OCI-LY7 (cell line): ENCODE data around the gene ZBED1. TPM values are rescaled to one million over a fixed set of nuclear protein-coding genes. Genes with fewer than 3 reads are reported as not detected.

ENCODE experiments used
- BruUV-seq: library from RNA; stranded (reverse); fragments of 400-500 nt; replicated peaks from 2 replicates; lab custom pipeline; 2021; lab: Mats Ljungman, UMichigan
- CTCF ChIA-PET: fragments of 300-600 bp; sonication (Branson Sonifier 250); formaldehyde crosslinking; loops from one replicate; lab custom pipeline; 2022; ENCODE audit warnings: antibody characterized with exemption; ENCODE audit not compliant: unreplicated experiment; lab: Charles Lee
- POLR2A ChIA-PET: fragments of 300-600 bp; sonication (Branson Sonifier 250); formaldehyde crosslinking; loops from one replicate; lab custom pipeline; 2022; ENCODE audit warnings: antibody characterized with exemption; lab: Charles Lee
- DNase-seq: peaks from one replicate; pipeline ENCODE4 v3.0.0-alpha.2; 2015; ENCODE audit warnings: low spot score
- H2AFZ ChIP-seq: fragments of 200-600 bp; sonication (generic), shearing (Covaris generic); 2 replicates; pipeline ENCODE4 v1.6.1; 2014; ENCODE audit warnings: mild to moderate bottlenecking, antibody characterized with exemption, low read length, moderate library complexity
- H3K27ac ChIP-seq: fragments of 200-600 bp; sonication (generic); 2 replicates; pipeline ENCODE4 v1.5.1; 2014; ENCODE audit warnings: mixed run types, low read depth, mild to moderate bottlenecking, moderate library complexity, low read length, inconsistent platforms; ENCODE audit not compliant: poor library complexity, severe bottlenecking
- H3K36me3 ChIP-seq: fragments of 200-600 bp; sonication (generic); 2 replicates; pipeline ENCODE4 v1.6.1; 2014; ENCODE audit warnings: mild to moderate bottlenecking, antibody characterized with exemption, low read length, moderate library complexity, mixed read lengths; ENCODE audit not compliant: insufficient read depth
- H3K4me1 ChIP-seq: fragments of 200-600 bp; sonication (generic); 2 replicates; pipeline ENCODE4 v1.5.1; 2014; ENCODE audit warnings: mild to moderate bottlenecking, low read length; ENCODE audit not compliant: insufficient read depth, poor library complexity, severe bottlenecking
- H3K4me2 ChIP-seq: fragments of 200-600 bp; sonication (generic); 2 replicates; pipeline ENCODE4 v1.6.1; 2014; ENCODE audit warnings: mild to moderate bottlenecking, low read length
- H3K4me3 ChIP-seq: fragments of 200-600 bp; sonication (generic); 2 replicates; pipeline ENCODE4 v1.5.1; 2014; ENCODE audit warnings: mild to moderate bottlenecking, low read depth, low read length; ENCODE audit not compliant: poor library complexity, severe bottlenecking
- H3K79me2 ChIP-seq: fragments of 200-600 bp; sonication (generic); 2 replicates; pipeline ENCODE4 v1.6.1; 2016; ENCODE audit warnings: low read depth, mild to moderate bottlenecking, low read length, moderate library complexity, mixed read lengths; ENCODE audit not compliant: insufficient read depth
- H3K9me2 ChIP-seq: fragments of 200-600 bp; sonication (generic); 2 replicates; pipeline ENCODE4 v1.6.1; 2016; ENCODE audit warnings: mild to moderate bottlenecking, low read length, mixed read lengths; ENCODE audit not compliant: insufficient read depth
- H3K9me3 ChIP-seq: fragments of 200-600 bp; sonication (generic); 2 replicates; pipeline ENCODE4 v1.6.1; 2014; ENCODE audit warnings: mild to moderate bottlenecking, mixed run types, low read length, mixed read lengths
- H4K20me1 ChIP-seq: fragments of 200-600 bp; sonication (generic); 2 replicates; pipeline ENCODE4 v1.6.1; 2014; ENCODE audit warnings: mild to moderate bottlenecking, antibody characterized with exemption, low read length, moderate library complexity, mixed read lengths; ENCODE audit not compliant: insufficient read depth
- EZH2phosphoT487 ChIP-seq: fragments of 200-600 bp; sonication (generic); IDR thresholded peaks from 2 replicates; pipeline ENCODE4 v1.6.1; 2018; ENCODE audit warnings: low read depth, borderline replicate concordance, mild to moderate bottlenecking, mixed run types, antibody characterized with exemption, low read length, moderate library complexity, mixed read lengths
- intact Hi-C: fragments of 100-400 bp; cut with micrococcal nuclease; formaldehyde crosslinking; loops from one replicate; pipeline ENCODE4 v1.10.0; 2022; ENCODE audit not compliant: unreplicated experiment
- total RNA-seq, 2 experiments: library from RNA; depleted of rRNA in 1 of 2; stranded (reverse); fragments of >200 nt in 1 of 2; shearing (Covaris generic) in 1 of 2; gene quantifications; 2 replicates each; pipeline ENCODE4 v1.2.3, GENCODE V29; 2014 to 2022
- TF ChIP-seq, protein P1 (sequence below): fragments of 200-600 bp; sonication (generic); conservative IDR thresholded peaks from 2 replicates; pipeline ENCODE4 v1.5.1; 2014; ENCODE audit warnings: mild to moderate bottlenecking, antibody characterized with exemption, low read length, moderate library complexity, mixed read lengths

ZBED1 gene
- total RNA-seq, 2 experiments from 2014 or later, result 57.6 to 58.7 TPM

DNA sequence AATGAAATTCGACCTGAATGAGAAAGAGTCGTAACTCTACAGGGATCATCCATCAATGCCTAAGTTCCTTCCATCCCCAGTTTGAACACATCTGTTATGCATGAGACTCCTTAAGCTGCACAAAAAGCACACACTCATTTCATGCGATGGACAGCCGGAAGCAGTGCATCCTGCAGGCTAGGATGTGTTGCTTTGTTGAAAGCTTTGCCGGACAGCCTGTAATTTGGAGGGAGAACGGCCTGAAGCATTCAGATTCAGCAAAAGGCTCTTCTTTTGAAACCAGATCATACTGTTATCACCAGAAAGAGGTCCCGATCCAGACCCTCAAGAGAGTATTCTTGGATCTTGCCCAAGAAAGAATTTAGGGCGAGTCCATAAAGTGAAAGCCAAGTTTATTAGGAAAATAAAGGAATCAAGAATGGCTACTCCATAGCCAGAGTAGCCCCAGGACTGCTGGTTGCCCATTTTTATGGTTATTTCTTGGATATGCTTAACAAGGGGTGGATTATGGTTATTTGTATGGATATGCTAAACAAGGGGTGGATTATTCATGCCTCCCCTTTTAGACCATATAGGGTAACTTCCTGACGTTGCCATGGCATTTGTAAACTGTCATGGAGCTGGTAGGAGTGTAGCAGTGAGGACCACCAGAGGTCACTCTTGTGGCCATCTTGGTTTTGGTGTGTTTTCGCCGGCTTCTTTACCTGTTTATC, 48.1 kb upstream of the ZBED1 start:
- H3K4me1 ChIP-seq, result no peaks in the 10 kb centered on the region
- no peaks in the 10 kb centered on the region for H4K20me1 ChIP-seq
- no peak overlapping the region for H3K4me2 ChIP-seq
- H2AFZ ChIP-seq, result no peak overlapping the region
- no peaks in the 10 kb centered on the region; the same call in 1 of the 2 replicates for H3K36me3 ChIP-seq
- no peak overlapping the region for H3K27ac ChIP-seq
- no peak overlapping the region for H3K4me3 ChIP-seq
- intact Hi-C loops, result no loop called here
- no peaks in the 10 kb centered on the region for H3K9me2 ChIP-seq
- no TSS peak for BruUV-seq
- POLR2A ChIA-PET, result no interaction called here
- H3K9me3 ChIP-seq, result 0 out of 2 replicates have a peak, but pooled peaks cover 4% of the 10 kb centered on the region
- TF ChIP-seq, protein P1, sequence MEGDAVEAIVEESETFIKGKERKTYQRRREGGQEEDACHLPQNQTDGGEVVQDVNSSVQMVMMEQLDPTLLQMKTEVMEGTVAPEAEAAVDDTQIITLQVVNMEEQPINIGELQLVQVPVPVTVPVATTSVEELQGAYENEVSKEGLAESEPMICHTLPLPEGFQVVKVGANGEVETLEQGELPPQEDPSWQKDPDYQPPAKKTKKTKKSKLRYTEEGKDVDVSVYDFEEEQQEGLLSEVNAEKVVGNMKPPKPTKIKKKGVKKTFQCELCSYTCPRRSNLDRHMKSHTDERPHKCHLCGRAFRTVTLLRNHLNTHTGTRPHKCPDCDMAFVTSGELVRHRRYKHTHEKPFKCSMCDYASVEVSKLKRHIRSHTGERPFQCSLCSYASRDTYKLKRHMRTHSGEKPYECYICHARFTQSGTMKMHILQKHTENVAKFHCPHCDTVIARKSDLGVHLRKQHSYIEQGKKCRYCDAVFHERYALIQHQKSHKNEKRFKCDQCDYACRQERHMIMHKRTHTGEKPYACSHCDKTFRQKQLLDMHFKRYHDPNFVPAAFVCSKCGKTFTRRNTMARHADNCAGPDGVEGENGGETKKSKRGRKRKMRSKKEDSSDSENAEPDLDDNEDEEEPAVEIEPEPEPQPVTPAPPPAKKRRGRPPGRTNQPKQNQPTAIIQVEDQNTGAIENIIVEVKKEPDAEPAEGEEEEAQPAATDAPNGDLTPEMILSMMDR, result peak; percentile 47
- TF ChIP-seq EZH2phosphoT487, result no peak
- no peaks in the 10 kb centered on the region for H3K79me2 ChIP-seq
- CTCF ChIA-PET, result no interaction called here
- no peak for DNase-seq

DNA sequence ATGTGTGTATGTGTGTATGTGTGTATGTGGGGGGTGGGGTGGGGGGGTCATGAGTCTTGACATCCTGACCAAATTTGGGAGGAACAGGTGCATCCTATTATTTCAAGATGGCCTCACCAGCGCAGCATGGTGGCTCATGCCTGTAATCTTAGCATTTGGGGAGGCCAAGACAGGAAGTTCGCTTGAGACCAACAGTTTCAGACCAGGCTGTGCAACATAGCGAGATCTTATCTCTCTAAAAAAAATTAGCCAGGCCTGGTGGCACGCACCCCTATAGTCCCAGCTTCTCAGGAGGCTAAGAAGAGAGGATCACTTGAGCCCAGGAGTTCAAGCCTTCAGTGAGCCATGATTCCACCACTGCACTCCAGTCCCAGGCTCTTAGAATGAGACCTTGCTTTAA, 47.0 kb upstream of the ZBED1 start:
- POLR2A ChIA-PET, result no interaction called here
- no TSS peak for BruUV-seq
- H3K4me1 ChIP-seq, result no peaks in the 10 kb centered on the region
- no peaks in the 10 kb centered on the region for H4K20me1 ChIP-seq
- TF ChIP-seq, protein P1, result no peak
- TF ChIP-seq EZH2phosphoT487, result no peak
- H3K36me3 ChIP-seq, result no peaks in the 10 kb centered on the region; the same call in 1 of the 2 replicates
- H3K9me2 ChIP-seq, result no peaks in the 10 kb centered on the region
- H3K27ac ChIP-seq, result no peak overlapping the region
- CTCF ChIA-PET, result no interaction called here
- DNase-seq, result no peak
- no peak overlapping the region for H2AFZ ChIP-seq
- 0 out of 2 replicates have a peak, but pooled peaks cover 4% of the 10 kb centered on the region for H3K9me3 ChIP-seq
- no peak overlapping the region for H3K4me3 ChIP-seq
- H3K79me2 ChIP-seq, result no peaks in the 10 kb centered on the region
- no peak overlapping the region for H3K4me2 ChIP-seq
- intact Hi-C loops, result no loop called here

DNA sequence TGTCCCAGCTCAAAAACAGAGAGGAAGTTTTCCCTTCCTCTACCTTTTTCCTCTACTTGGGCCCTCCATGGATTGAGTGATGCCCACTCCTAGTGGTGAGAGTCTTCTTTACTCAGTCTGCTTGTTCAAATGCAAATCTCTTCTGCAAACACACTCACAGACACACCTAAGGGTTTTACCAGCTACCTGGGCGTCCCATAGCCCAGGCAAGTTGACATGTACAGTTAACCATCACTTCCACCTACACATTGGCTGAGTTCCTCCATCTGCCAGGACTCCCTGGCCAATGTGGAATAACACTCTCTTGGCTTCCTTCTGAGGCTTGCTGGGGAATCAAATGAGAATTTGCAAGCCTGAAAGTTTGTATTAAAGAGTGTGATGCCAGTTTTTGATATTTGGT, 45.7 kb upstream of the ZBED1 start:
- no peaks in the 10 kb centered on the region for H4K20me1 ChIP-seq
- no peak overlapping the region for H3K4me2 ChIP-seq
- no peak overlapping the region for H2AFZ ChIP-seq
- no peaks in the 10 kb centered on the region for H3K79me2 ChIP-seq
- TF ChIP-seq, protein P1, result no peak
- TF ChIP-seq EZH2phosphoT487, result no peak
- BruUV-seq, result no TSS peak
- intact Hi-C loops, result no loop called here
- no peak for DNase-seq
- ChIA-PET POLR2A (no interaction called here), CTCF (no interaction called here)
- H3K4me3 ChIP-seq, result no peak overlapping the region
- H3K27ac ChIP-seq, result no peak overlapping the region
- H3K4me1 ChIP-seq, result no peaks in the 10 kb centered on the region
- H3K36me3 ChIP-seq, result no peaks in the 10 kb centered on the region; the same call in 1 of the 2 replicates
- no peaks in the 10 kb centered on the region for H3K9me2 ChIP-seq
- 0 out of 2 replicates have a peak, but pooled peaks cover 4% of the 10 kb centered on the region for H3K9me3 ChIP-seq
